Immature natural killer cell (primary cell): ENCODE results near the gene ARFRP1. TPM values are rescaled to one million over a fixed set of nuclear protein-coding genes. Genes with fewer than 3 reads are reported as not detected.
"Not testable (repeated sequence)": the region's sequence is repeated elsewhere in the genome, so short reads cannot be mapped to it uniquely, and the experiment has no call there.

ENCODE experiments used
- DNase-seq, 3 donors: peaks; one replicate each; pipeline ENCODE4 v3.0.0; 2022; ENCODE audit warnings: mixed read lengths in 1 of 3
- H3K27ac Mint-ChIP-seq, 6 donors: one replicate each; pipeline ENCODE4 v1.8.0; 2020; ENCODE audit warnings: mixed read lengths in 6 of 6, mild to moderate bottlenecking in 5 of 6, inconsistent platforms in 4 of 6, moderate library complexity in 3 of 6
- H3K27me3 Mint-ChIP-seq, 3 donors: one replicate each; pipeline ENCODE4 v1.8.0; 2020 to 2021; ENCODE audit warnings: low read depth in 3 of 3, mild to moderate bottlenecking in 3 of 3, mixed read lengths in 3 of 3, moderate library complexity in 3 of 3, inconsistent platforms in 1 of 3
- H3K36me3 Mint-ChIP-seq, 3 donors: one replicate each; pipeline ENCODE4 v1.8.0; 2020; ENCODE audit warnings: mixed read lengths in 3 of 3, inconsistent platforms in 2 of 3, mild to moderate bottlenecking in 2 of 3
- H3K4me1 Mint-ChIP-seq, 2 donors: one replicate each; pipeline ENCODE4 v1.8.0; 2020; ENCODE audit warnings: inconsistent platforms in 2 of 2, mild to moderate bottlenecking in 2 of 2, mixed read lengths in 2 of 2, moderate library complexity in 1 of 2
- H3K4me3 Mint-ChIP-seq, 5 donors: one replicate each; pipeline ENCODE4 v1.8.0; 2020; ENCODE audit warnings: mild to moderate bottlenecking in 5 of 5, mixed read lengths in 5 of 5, inconsistent platforms in 3 of 5, moderate library complexity in 3 of 5
- H3K9me3 Mint-ChIP-seq, 6 donors: one replicate each; pipeline ENCODE4 v1.8.0; 2020; ENCODE audit warnings: mild to moderate bottlenecking in 6 of 6, mixed read lengths in 6 of 6, inconsistent platforms in 4 of 6, moderate library complexity in 3 of 6
- polyA plus RNA-seq, 3 donors: library from polyadenylated mRNA; unstranded; fragments of 300-500 nt; fragmentation: Illumina TruSeq; gene quantifications; one replicate each; pipeline ENCODE4 v1.2.3, GENCODE V29; 2021

The ARFRP1 gene
- polyA plus RNA-seq, 3 donors from 2014 or later, result 43.0 to 72.7 (median 54.3) TPM

- peak overlapping the region in 1 of 6 donors; percentile 55 for H3K27ac Mint-ChIP-seq
- no peak overlapping the region for H3K4me3 Mint-ChIP-seq
- peaks cover 0 to 3% of the 10 kb centered on the region in 2 donors for H3K4me1 Mint-ChIP-seq
- H3K9me3 Mint-ChIP-seq, result no peaks in the 10 kb centered on the region
- no peak for DNase-seq
- peaks cover 0 to 2% (median 0%) of the 10 kb centered on the region in 3 donors for H3K27me3 Mint-ChIP-seq
- H3K36me3 Mint-ChIP-seq, result peaks cover 4 to 7% (median 6%) of the 10 kb centered on the region in 3 donors
Measured at GRCh38 chr20:63682384-63683139, 25.2 kb downstream of the ARFRP1 start.

- Mint-ChIP-seq H3K9me3 (no peaks in the 10 kb centered on the region), H3K4me1 (peaks cover 0 to under 1% of the 10 kb centered on the region in 2 donors), H3K36me3 (peaks cover 4 to 7% (median 6%) of the 10 kb centered on the region in 3 donors), H3K27ac (no peak overlapping the region), H3K4me3 (no peak overlapping the region), H3K27me3 (peaks cover 0 to 2% (median 2%) of the 10 kb centered on the region in 3 donors)
- DNase-seq, result no peak
Measured at GRCh38 chr20:63681609-63682142, 26.1 kb downstream of the ARFRP1 start.

- Mint-ChIP-seq H3K4me1 (no peaks in the 10 kb centered on the region), H3K9me3 (no peaks in the 10 kb centered on the region), H3K27me3 (peaks cover 0 to 2% (median 2%) of the 10 kb centered on the region in 3 donors), H3K36me3 (peaks cover 4 to 9% (median 7%) of the 10 kb centered on the region in 3 donors), H3K4me3 (no peak overlapping the region), H3K27ac (no peak overlapping the region)
- no peak for DNase-seq
Measured at GRCh38 chr20:63680857-63681608, 26.7 kb downstream of the ARFRP1 start.

- no peaks in the 10 kb centered on the region for H3K4me1 Mint-ChIP-seq
- peaks cover 4 to 13% (median 7%) of the 10 kb centered on the region in 3 donors for H3K36me3 Mint-ChIP-seq
- H3K27me3 Mint-ChIP-seq, result peaks cover 0 to 2% (median 2%) of the 10 kb centered on the region in 3 donors
- no peak for DNase-seq
- no peaks in the 10 kb centered on the region for H3K9me3 Mint-ChIP-seq
- H3K27ac Mint-ChIP-seq, result no peak overlapping the region
- H3K4me3 Mint-ChIP-seq, result no peak overlapping the region
Measured at GRCh38 chr20:63680427-63680826, 27.3 kb downstream of the ARFRP1 start.

- no peak for DNase-seq
- Mint-ChIP-seq H3K27me3 (peaks cover 0 to 2% (median 2%) of the 10 kb centered on the region in 3 donors), H3K4me1 (no peaks in the 10 kb centered on the region), H3K9me3 (no peaks in the 10 kb centered on the region), H3K36me3 (peaks cover 4 to 13% (median 7%) of the 10 kb centered on the region in 3 donors), H3K27ac (no peak overlapping the region), H3K4me3 (no peak overlapping the region)
Measured at GRCh38 chr20:63679799-63680305, 27.9 kb downstream of the ARFRP1 start.

GRCh38 chr20:63678667-63679465, 28.9 kb downstream of the ARFRP1 start:
- Mint-ChIP-seq H3K4me1 (no peaks in the 10 kb centered on the region), H3K27me3 (peaks cover 0 to 2% (median 0%) of the 10 kb centered on the region in 3 donors), H3K27ac (peak overlapping the region in 1 of 6 donors; percentile 55), H3K36me3 (peaks cover 4 to 12% (median 7%) of the 10 kb centered on the region in 3 donors), H3K4me3 (no peak overlapping the region), H3K9me3 (no peaks in the 10 kb centered on the region)
- DNase-seq, result no peak

- no peak overlapping the region for H3K4me3 Mint-ChIP-seq
- H3K9me3 Mint-ChIP-seq, result no peaks in the 10 kb centered on the region
- H3K27ac Mint-ChIP-seq, result no peak overlapping the region
- H3K4me1 Mint-ChIP-seq, result no peaks in the 10 kb centered on the region
- H3K36me3 Mint-ChIP-seq, result peaks cover 0 to 7% (median 7%) of the 10 kb centered on the region in 3 donors
- peaks cover 0 to 3% (median 2%) of the 10 kb centered on the region in 3 donors for H3K27me3 Mint-ChIP-seq
- DNase-seq, result no peak
Measured at GRCh38 chr20:63678071-63678470, 29.7 kb downstream of the ARFRP1 start.

- DNase-seq, result no peak
- Mint-ChIP-seq H3K27me3 (peaks cover 0 to 4% (median 2%) of the 10 kb centered on the region in 3 donors), H3K4me1 (no peaks in the 10 kb centered on the region), H3K9me3 (no peaks in the 10 kb centered on the region), H3K4me3 (no peak overlapping the region), H3K36me3 (peaks cover 0 to 7% (median 7%) of the 10 kb centered on the region in 3 donors), H3K27ac (no peak overlapping the region)
Measured at GRCh38 chr20:63675681-63676368, 32.0 kb downstream of the ARFRP1 start.

GRCh38 chr20:63673951-63674350, 33.8 kb downstream of the ARFRP1 start:
- no peak for DNase-seq
- Mint-ChIP-seq H3K4me3 (no peak overlapping the region), H3K36me3 (peaks cover 0 to 12% (median 7%) of the 10 kb centered on the region in 3 donors), H3K4me1 (peaks cover 0 to 1% of the 10 kb centered on the region in 2 donors), H3K9me3 (no peaks in the 10 kb centered on the region), H3K27ac (no peak overlapping the region), H3K27me3 (peaks cover 0 to 4% (median 2%) of the 10 kb centered on the region in 3 donors)

- Mint-ChIP-seq H3K36me3 (peaks cover 4 to 10% (median 7%) of the 10 kb centered on the region in 3 donors), H3K27ac (no peak overlapping the region)
Measured at GRCh38 chr20:63672666-63673065, 35.1 kb downstream of the ARFRP1 start.

GRCh38 chr20:63671695-63672094, 36.1 kb downstream of the ARFRP1 start:
- not testable (repeated sequence) for H3K9me3 Mint-ChIP-seq, H3K27me3 Mint-ChIP-seq, H3K4me3 Mint-ChIP-seq, DNase-seq, H3K27ac Mint-ChIP-seq, H3K4me1 Mint-ChIP-seq
- H3K36me3 Mint-ChIP-seq, result peaks cover 4 to 15% (median 7%) of the 10 kb centered on the region in 3 donors

More at GRCh38 chr20:63672666-63673065, 35.1 kb downstream of the ARFRP1 start:
- peaks cover 0 to 5% (median 4%) of the 10 kb centered on the region in 3 donors for H3K27me3 Mint-ChIP-seq
- no peak overlapping the region for H3K4me3 Mint-ChIP-seq
- DNase-seq, result no peak
- no peaks in the 10 kb centered on the region for H3K9me3 Mint-ChIP-seq
- peaks cover 0 to 1% of the 10 kb centered on the region in 2 donors for H3K4me1 Mint-ChIP-seq

- no peak for DNase-seq
- H3K27ac Mint-ChIP-seq, result peak overlapping the region in 1 of 6 donors; percentile 29
- H3K4me1 Mint-ChIP-seq, result peaks cover 0 to 1% of the 10 kb centered on the region in 2 donors
- no peaks in the 10 kb centered on the region for H3K9me3 Mint-ChIP-seq
- peaks cover 0 to 4% (median 4%) of the 10 kb centered on the region in 3 donors for H3K27me3 Mint-ChIP-seq
- H3K4me3 Mint-ChIP-seq, result no peak overlapping the region
- H3K36me3 Mint-ChIP-seq, result peaks cover 3 to 15% (median 4%) of the 10 kb centered on the region in 3 donors
Measured at GRCh38 chr20:63668351-63668750, 39.4 kb downstream of the ARFRP1 start.
